ENCODE measurements around the gene APCS.

APCS gene

GRCh38 chr1:159562680-159563079 lies 24.9 kb upstream of the APCS start:
- H3K4me3 ChIP-seq (ENCODE audit: low read length) = no peak overlapping the region
- no peak for TF ChIP-seq CTCF (conservative IDR thresholded peaks at IDR 0.05; ENCODE audit: low read depth, low read length)
- no peak for DNase-seq (ENCODE audit: low read depth)

GRCh38 chr1:159577446-159577845 lies 10.2 kb upstream of the APCS start:
- no peak overlapping the region for H3K4me3 ChIP-seq (ENCODE audit: low read length)
- DNase-seq (ENCODE audit: low read depth) = no peak
- TF ChIP-seq CTCF (conservative IDR thresholded peaks at IDR 0.05; ENCODE audit: low read depth, low read length) = no peak

- no peak overlapping the region for H3K4me3 ChIP-seq (ENCODE audit: low read length)
- no peak for TF ChIP-seq CTCF (conservative IDR thresholded peaks at IDR 0.05; ENCODE audit: low read depth, low read length)
- DNase-seq (ENCODE audit: low read depth) = no peak
Measured at GRCh38 chr1:159580340-159580739, 7.3 kb upstream of the APCS start.

- no peak for DNase-seq (ENCODE audit: low read depth)
- no peak overlapping the region for H3K4me3 ChIP-seq (ENCODE audit: low read length)
- TF ChIP-seq CTCF (conservative IDR thresholded peaks at IDR 0.05; ENCODE audit: low read depth, low read length) = no peak
Measured at GRCh38 chr1:159581422-159581821, 6.2 kb upstream of the APCS start.

- no peak for DNase-seq (ENCODE audit: low read depth)
- no peak for TF ChIP-seq CTCF (conservative IDR thresholded peaks at IDR 0.05; ENCODE audit: low read depth, low read length)
- no peak overlapping the region for H3K4me3 ChIP-seq (ENCODE audit: low read length)
Measured at GRCh38 chr1:159584536-159584935, 3.1 kb upstream of the APCS start.

GRCh38 chr1:159591981-159592380 lies 4.4 kb downstream of the APCS start:
- no peak overlapping the region for H3K4me3 ChIP-seq (ENCODE audit: low read length)
- no peak for DNase-seq (ENCODE audit: low read depth)
- TF ChIP-seq CTCF (conservative IDR thresholded peaks at IDR 0.05; ENCODE audit: low read depth, low read length) = no peak

- no peak overlapping the region for H3K4me3 ChIP-seq (ENCODE audit: low read length)
- TF ChIP-seq CTCF (conservative IDR thresholded peaks at IDR 0.05; ENCODE audit: low read depth, low read length) = no peak
- DNase-seq (ENCODE audit: low read depth) = no peak
Measured at GRCh38 chr1:159594625-159595405, 7.2 kb downstream of the APCS start.

All from retinal pigment epithelial cell (primary cell).